Transverse colon (tissue), 4 donors: ENCODE results near the gene GPSM1. TPM values are rescaled to one million over a fixed set of nuclear protein-coding genes. Genes with fewer than 3 reads are reported as not detected.

Source experiments
- DNase-seq: peaks from one replicate; pipeline ENCODE4 v3.0.0-alpha.2; 2019
- H3K27ac ChIP-seq, 4 donors: fragments of 200-600 bp; sonication (generic); 2 replicates each; pipeline ENCODE4 v1.5.1; 2016 to 2018; ENCODE audit warnings: inconsistent platforms in 4 of 4
- H3K27me3 ChIP-seq: fragments of 200-600 bp; sonication (generic); 2 replicates; pipeline ENCODE4 v1.5.1; 2017; ENCODE audit warnings: inconsistent platforms
- H3K36me3 ChIP-seq, 4 donors: fragments of 200-600 bp; sonication (generic); 2 replicates each; pipeline ENCODE4 v1.5.1; 2017 to 2019; ENCODE audit warnings: inconsistent platforms in 4 of 4
- H3K4me1 ChIP-seq, 4 donors: fragments of 200-600 bp; sonication (generic); 2 replicates each; pipeline ENCODE4 v1.5.1; 2017 to 2020; ENCODE audit warnings: inconsistent platforms in 4 of 4
- H3K4me3 ChIP-seq, 4 donors: fragments of 200-600 bp; sonication (generic); 1 replicate in 1 of 4; 2 replicates in 3 of 4; pipeline versions ENCODE4 v1.5.1 to v1.6.1; 2017 to 2019; ENCODE audit warnings: inconsistent platforms in 4 of 4
- H3K9me3 ChIP-seq, 2 donors: fragments of 200-600 bp; sonication (generic); 2 replicates each; pipeline ENCODE4 v1.5.1; 2017 to 2019; ENCODE audit warnings: inconsistent platforms in 2 of 2
- CTCF ChIP-seq, 5 experiments: fragments of 200-600 bp in 3 of 5; fragments of 450-650 bp in 2 of 5; sonication (generic) in 3 of 5; IDR thresholded peaks; 1 replicate in 2 of 5; 2 replicates in 3 of 5; pipeline ENCODE4 v1.5.1; 2016 to 2017; ENCODE audit warnings: antibody characterized with exemption in 5 of 5, inconsistent platforms in 3 of 5, mild to moderate bottlenecking in 2 of 5, moderate library complexity in 1 of 5
- EP300 ChIP-seq: sonication (generic); formaldehyde crosslinking; IDR thresholded peaks from one replicate; pipeline ENCODE4 v1.6.1; 2017; ENCODE audit warnings: antibody characterized with exemption, low read depth
- POLR2A ChIP-seq: fragments of 450-650 bp; IDR thresholded peaks from one replicate; pipeline ENCODE4 v1.6.1; 2016; ENCODE audit warnings: antibody characterized with exemption, mild to moderate bottlenecking, moderate library complexity
- POLR2AphosphoS5 ChIP-seq, 3 donors: sonication (generic); formaldehyde crosslinking; IDR thresholded peaks; one replicate each; pipeline ENCODE4 v1.6.1; 2016; ENCODE audit warnings: antibody characterized with exemption in 3 of 3
- WGBS, 2 donors: methylation state at CpG; one replicate each; pipeline ENCODE4 v1.1.5; 2018; ENCODE audit warnings: low coverage in 1 of 2; 5-methylcytosine and 5-hydroxymethylcytosine counted together
- in situ Hi-C, 4 donors: fragments of 200-750 bp; cut with MboI; loops; one replicate each; pipeline versions ENCODE4 v1.15.0 to v1.15.1; 2017; ENCODE audit warnings: low sequenced_read_pairs in 3 of 4, low pct_ligation_motif_present in 1 of 4, low pct_unique_long_range_greater_than_20kb in 1 of 4
- intact Hi-C: fragments of 100-400 bp; cut with DNase I; formaldehyde crosslinking; loops from one replicate; pipeline ENCODE4 v1.15.1; 2023; ENCODE audit warnings: low total_unique reads
- total RNA-seq, 4 donors: library from RNA; depleted of rRNA; stranded (reverse); fragments of >200 nt; gene quantifications; one replicate each; pipeline ENCODE4 v1.1.0, GENCODE V29; 2016

The GPSM1 gene
- total RNA-seq: 1 to 10 TPM; 2.3 to 8.6 (median 7.0) TPM

- intact Hi-C loops: no loop called here
Observed at GRCh38 chr9:136327304-136327974, at the start of gene GPSM1. Gene GPSM1 (plus strand): TSS chr9:136327539. CDS start chr9:136327696, 157 bp downstream.

GRCh38 chr9:136277746-136278145 lies 49.6 kb upstream of the GPSM1 start:
- no peaks in the 10 kb centered on the region for H3K4me1 ChIP-seq
- H3K36me3 ChIP-seq: no peaks in the 10 kb centered on the region
- H3K9me3 ChIP-seq: no peaks in the 10 kb centered on the region
- H3K4me3 ChIP-seq: no peak overlapping the region
- no peak for DNase-seq
- intact Hi-C loops (no loop called here), in situ Hi-C loops (loop anchor here in 1 of 4 donors (10.0 kb wide), 1 partner anchor 113 kb away; no protein-coding TSS in a partner anchor)
- peaks cover 14% of the 10 kb centered on the region for H3K27me3 ChIP-seq
- H3K27ac ChIP-seq: no peak overlapping the region
- TF ChIP-seq EP300 (no peak), CTCF (IDR thresholded peaks at IDR 0.05) (no peak)
- 77% methylated on average over 14 of the region's 14 CpGs; no CpG with 5 or more reads in 1 of the 2 donors for WGBS, 2 donors

More at GRCh38 chr9:136327304-136327974, at the start of gene GPSM1:
- Histone ChIP-seq H3K4me3 (peak within 1 kb of the TSS; percentile 45 to 82 (median 54)), H3K27ac (peak within 1 kb of the TSS; percentile 71 to 80 (median 76)), H3K27me3 (peaks cover 35% of the 10 kb centered on the region), H3K9me3 (no peaks in the 10 kb centered on the region), H3K36me3 (no peaks in the 10 kb centered on the region), H3K4me1 (peaks cover 7 to 34% (median 18%) of the 10 kb centered on the region in 4 donors)
- TF ChIP-seq POLR2A (no peak), EP300 (no peak), POLR2AphosphoS5 (IDR thresholded peaks at IDR 0.05) (peak; percentile 40 to 67 (median 48))
- peak; percentile 30 for DNase-seq
- 0% methylated on average over 3 of the region's 88 CpGs; no CpG with 5 or more reads in 1 of the 2 donors for WGBS, 2 donors
- in situ Hi-C loops: no loop called here

- TF ChIP-seq POLR2AphosphoS5 (IDR thresholded peaks at IDR 0.05) (no peak), POLR2A (no peak), CTCF (IDR thresholded peaks at IDR 0.05) (no peak), EP300 (no peak)
- Histone ChIP-seq H3K27ac (no peak overlapping the region), H3K4me1 (peaks cover 2 to 3% (median 2%) of the 10 kb centered on the region in 4 donors), H3K27me3 (peaks cover 16% of the 10 kb centered on the region), H3K36me3 (no peaks in the 10 kb centered on the region), H3K4me3 (no peak overlapping the region), H3K9me3 (no peaks in the 10 kb centered on the region)
- in situ Hi-C loops (loop anchor here in 1 of 4 donors (10.0 kb wide), 1 partner anchor 113 kb away; no protein-coding TSS in a partner anchor), intact Hi-C loops (no loop called here)
- WGBS, 2 donors: 78% methylated on average over 9 of the region's 9 CpGs; no CpG with 5 or more reads in 1 of the 2 donors
- no peak for DNase-seq
Observed at GRCh38 chr9:136278221-136278620, 49.1 kb upstream of the GPSM1 start.

- intact Hi-C loops (no loop called here), in situ Hi-C loops (loop anchor here in 1 of 4 donors (10.0 kb wide), 1 partner anchor 114 kb away; no protein-coding TSS in a partner anchor)
- Histone ChIP-seq H3K4me1 (peaks cover 5 to 8% (median 7%) of the 10 kb centered on the region in 4 donors), H3K36me3 (no peaks in the 10 kb centered on the region), H3K27ac (no peak overlapping the region), H3K4me3 (no peak overlapping the region), H3K9me3 (no peaks in the 10 kb centered on the region), H3K27me3 (peaks cover 18% of the 10 kb centered on the region)
- no peak for DNase-seq
- TF ChIP-seq POLR2A: no peak
- no peak for TF ChIP-seq EP300
- TF ChIP-seq POLR2AphosphoS5 (IDR thresholded peaks at IDR 0.05): no peak
- TF ChIP-seq CTCF (IDR thresholded peaks at IDR 0.05): no peak
- 90 to 100% methylated on average over 1 of the region's 1 CpG for WGBS, 2 donors
Observed at GRCh38 chr9:136278894-136279293, 48.4 kb upstream of the GPSM1 start.
